Central memory CD4-positive, alpha-beta T cell (primary cell): Measurements from ENCODE around the gene RHBDL1.

ENCODE experiments used
- DNase-seq: peaks from one replicate; pipeline ENCODE4 v3.0.0; 2022

Gene RHBDL1

GRCh38 chr16:721765-722540 lies 46.5 kb downstream of the RHBDL1 start:
- peak; percentile 32 for DNase-seq

GRCh38 chr16:722835-723633 lies 47.6 kb downstream of the RHBDL1 start:
- DNase-seq, result no peak

DNA sequence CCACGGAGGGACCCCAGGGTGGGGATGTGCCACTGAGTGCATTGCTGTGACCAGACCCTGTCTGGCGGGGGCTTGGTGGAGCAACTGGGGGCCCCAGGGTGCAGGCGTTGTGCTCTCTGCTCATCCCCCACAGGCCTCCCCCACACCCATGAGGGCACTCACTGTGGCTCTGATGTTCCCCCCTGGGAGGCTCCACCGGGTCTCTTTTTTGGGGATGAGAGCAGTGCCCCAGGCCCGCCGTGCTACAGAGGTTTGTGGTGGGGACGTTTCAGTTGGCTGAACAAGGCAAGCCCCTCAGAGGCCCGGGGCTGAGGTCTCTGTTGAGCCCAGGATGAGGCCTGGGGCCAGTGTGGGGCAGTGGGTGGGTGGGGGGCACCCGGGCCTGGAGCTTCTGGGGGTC lies 48.2 kb downstream of the RHBDL1 start:
- DNase-seq, result no peak

- no peak for DNase-seq
Observed at GRCh38 chr16:724188-725040, 48.9 kb downstream of the RHBDL1 start.

DNA sequence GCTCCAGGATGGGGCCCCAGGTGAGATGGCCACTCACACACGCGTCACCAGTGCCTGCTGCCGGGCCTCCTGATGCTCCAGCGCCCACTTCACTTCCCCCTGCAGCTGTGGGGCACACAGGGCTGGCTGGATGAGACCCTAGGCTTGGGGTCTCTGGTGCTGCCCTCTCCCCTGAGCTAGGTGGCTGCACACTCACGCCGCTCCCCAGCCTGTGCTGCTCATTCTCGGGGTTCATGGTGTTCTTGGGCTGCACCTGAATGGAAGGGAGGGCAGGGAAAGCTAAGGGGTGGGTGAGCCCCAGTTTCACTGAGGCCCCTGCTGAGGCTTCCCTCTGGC lies 49.5 kb downstream of the RHBDL1 start:
- DNase-seq, result no peak

- DNase-seq, result no peak
Observed at GRCh38 chr16:725463-726187, 50.2 kb downstream of the RHBDL1 start.

- no peak for DNase-seq
Observed at GRCh38 chr16:726188-726437, 50.6 kb downstream of the RHBDL1 start.

GRCh38 chr16:726438-727290 lies 51.2 kb downstream of the RHBDL1 start, which contains the start of the genes CCDC78 and HAGHL:
Gene CCDC78 (minus strand): TSS chr16:726443. CDS start chr16:726367, 76 bp downstream.
Gene HAGHL (plus strand): TSS chr16:727106. CDS start chr16:727510, 404 bp downstream.
- DNase-seq, result peak; percentile 43

DNA sequence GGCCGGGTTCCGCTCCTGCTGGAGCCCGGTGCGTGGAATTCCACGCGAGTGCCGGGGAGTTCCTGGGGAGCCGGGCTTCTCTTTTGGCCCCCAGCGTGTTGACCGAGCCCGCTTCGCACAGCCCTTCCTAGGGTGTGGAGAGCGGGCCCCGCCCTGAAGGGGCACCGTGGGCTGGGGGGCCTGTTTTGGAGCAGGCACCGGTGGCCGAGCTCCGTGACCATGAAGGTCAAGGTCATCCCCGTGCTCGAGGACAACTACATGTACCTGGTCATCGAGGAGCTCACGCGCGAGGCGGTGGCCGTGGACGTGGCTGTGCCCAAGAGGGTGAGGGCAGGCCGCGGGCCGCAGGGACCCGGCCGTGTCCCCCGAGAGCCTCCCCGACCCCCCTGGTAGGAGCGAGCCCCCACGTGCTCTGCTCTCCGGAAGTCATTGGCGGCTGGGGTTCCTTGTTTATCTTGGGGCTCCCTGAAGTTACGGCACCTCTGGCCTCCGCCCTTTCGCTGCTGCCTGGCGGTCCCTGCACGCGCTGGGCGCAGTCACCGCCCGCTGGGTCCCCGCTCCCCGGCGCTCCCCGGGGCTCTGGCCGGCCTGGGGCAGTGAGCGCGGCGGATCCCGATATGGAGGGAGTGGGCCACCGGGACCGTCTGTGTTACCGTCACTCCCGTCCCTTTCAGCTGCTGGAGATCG lies 52.0 kb downstream of the RHBDL1 start:
- peak; percentile 14 for DNase-seq
